Left hindlimb (tissue), 1 donor: ENCODE data around the gene LCE1B.

Experiments
- DNase-seq: peaks from one replicate; pipeline ENCODE4 v3.0.0-alpha.2; 2018

LCE1B gene, protein sequence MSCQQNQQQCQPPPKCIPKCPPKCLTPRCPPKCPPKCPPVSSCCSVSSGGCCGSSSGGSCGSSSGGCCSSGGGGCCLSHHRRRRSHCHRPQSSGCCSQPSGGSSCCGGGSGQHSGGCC

GRCh38 chr1:152811671-152812070, at the start of gene LCE1B:
Gene LCE1B (plus strand): TSS chr1:152811971. CDS start chr1:152812447, 476 bp downstream.
- DNase-seq: no peak

GRCh38 chr1:152768847-152769533, 42.8 kb upstream of the LCE1B start:
- no peak for DNase-seq

GRCh38 chr1:152770411-152770810, 41.4 kb upstream of the LCE1B start:
- DNase-seq: no peak

GRCh38 chr1:152774875-152775274, 36.9 kb upstream of the LCE1B start, which contains the start of gene LCE1F:
Gene LCE1F (plus strand): TSS chr1:152775140. CDS start chr1:152776372, 1,232 bp downstream.
- DNase-seq: no peak

DNA sequence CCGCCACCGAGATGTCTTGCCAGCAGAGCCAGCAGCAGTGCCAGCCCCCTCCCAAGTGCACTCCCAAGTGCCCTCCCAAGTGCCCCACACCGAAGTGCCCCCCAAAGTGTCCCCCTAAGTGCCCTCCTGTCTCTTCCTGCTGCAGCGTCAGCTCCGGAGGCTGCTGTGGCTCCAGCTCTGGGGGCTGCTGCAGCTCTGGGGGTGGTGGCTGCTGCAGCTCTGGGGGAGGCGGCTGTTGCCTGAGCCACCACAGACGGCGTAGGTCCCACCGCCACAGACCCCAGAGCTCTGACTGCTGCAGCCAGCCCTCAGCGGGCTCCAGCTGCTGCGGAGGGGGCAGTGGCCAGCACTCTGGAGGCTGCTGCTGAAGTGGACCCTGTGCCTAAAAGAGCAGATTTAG, 35.4 kb upstream of the LCE1B start:
- DNase-seq: no peak

- no peak for DNase-seq
Measured at GRCh38 chr1:152777510-152778137, 34.1 kb upstream of the LCE1B start.

DNA sequence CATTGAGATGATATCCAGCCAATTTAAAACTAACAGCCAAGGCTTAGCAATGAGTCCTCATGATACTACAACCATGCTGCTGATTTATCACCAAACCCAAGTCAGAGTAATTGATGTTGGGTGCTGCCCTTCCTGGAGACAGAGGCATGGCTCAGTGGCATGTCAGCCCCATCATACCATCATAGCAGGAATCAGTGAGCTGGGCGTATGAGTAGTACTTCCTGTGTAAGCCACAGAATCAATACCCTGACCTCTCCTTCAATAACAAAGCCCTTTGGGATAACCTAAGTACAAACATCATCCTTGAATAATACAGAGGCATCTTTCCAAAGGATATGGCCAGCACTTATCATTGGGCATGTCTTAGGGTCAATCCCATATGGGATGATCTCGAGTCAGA, 28.7 kb upstream of the LCE1B start:
- no peak for DNase-seq

DNA sequence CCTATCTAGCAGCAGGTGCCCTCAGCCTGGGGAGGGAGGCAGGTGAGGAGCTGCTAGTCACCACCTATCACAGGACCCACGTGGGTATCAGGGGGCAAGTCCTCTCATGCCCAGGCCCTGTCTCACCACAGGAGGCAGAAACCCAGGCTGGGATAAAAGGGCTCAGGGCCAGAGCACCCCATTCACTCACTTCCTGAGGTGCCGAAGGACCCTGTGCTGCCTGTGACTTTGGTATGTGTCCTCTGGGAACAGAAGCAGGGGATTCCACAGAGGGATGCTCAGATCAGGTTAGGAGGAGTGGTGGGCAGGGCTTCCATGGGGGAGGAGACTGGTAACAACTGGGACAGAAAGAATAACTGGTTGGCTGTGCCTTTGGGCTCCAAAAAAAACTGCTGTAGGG, 25.7 kb upstream of the LCE1B start, which contains the start of gene LCE1E:
TSS of gene LCE1E (plus strand) at position 181 of the 400 bp plus-strand sequence. CDS start 1,043 bp downstream, outside the sequence.
- no peak for DNase-seq

GRCh38 chr1:152795686-152796085, 16.1 kb upstream of the LCE1B start:
- DNase-seq: no peak

DNA sequence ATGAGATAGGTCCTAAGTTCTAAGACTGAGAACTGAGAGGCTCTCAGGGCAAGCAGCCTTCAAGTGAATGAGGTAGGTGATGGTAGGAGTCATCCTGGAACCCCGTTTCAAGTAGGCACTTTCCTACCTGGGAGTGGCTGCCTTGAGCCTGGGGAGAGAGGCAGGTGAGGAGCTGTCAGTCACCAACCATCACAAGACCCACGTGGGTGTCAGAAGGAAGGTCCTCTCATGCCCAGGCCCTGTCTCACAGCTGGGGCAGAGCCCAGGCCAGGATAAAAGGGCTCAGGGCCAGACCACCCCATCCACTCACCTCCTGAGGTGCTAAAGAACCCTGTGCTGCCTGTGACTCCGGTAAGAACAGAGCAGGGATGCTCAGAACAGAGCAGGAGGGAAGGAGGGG, 15.3 kb upstream of the LCE1B start, which contains the start of gene LCE1D:
TSS of gene LCE1D (plus strand) at position 301 of the 400 bp plus-strand sequence. CDS start 1,074 bp downstream, outside the sequence.
- DNase-seq: no peak

- no peak for DNase-seq
Measured at GRCh38 chr1:152801333-152801732, 10.4 kb upstream of the LCE1B start.

GRCh38 chr1:152806576-152806975, 5.2 kb upstream of the LCE1B start, which contains the start of gene LCE1C:
Gene LCE1C (minus strand): TSS chr1:152806651. CDS start chr1:152805478, 1,173 bp downstream.
- no peak for DNase-seq

GRCh38 chr1:152811050-152811449, 721 bp upstream of the LCE1B start:
- DNase-seq: no peak

DNA sequence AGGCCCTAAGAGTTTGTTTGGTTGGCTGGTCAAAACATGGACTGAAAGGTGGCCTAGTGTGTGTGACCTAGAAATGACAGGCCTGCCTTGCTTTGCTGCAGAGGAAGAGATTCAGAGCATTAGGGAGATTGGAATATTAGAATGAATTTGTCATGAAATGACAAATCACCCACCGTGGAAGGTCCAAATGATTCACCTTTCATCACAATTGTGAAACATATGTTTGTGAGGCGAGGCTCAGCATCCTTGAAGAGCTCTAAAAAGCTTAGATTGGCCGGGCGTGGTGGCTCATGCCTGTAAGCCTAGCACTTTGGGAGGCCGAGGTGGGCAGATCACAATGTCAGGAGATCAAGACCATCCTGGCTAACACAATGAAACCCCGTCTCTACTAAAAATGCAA, 5.5 kb downstream of the LCE1B start:
- no peak for DNase-seq

DNA sequence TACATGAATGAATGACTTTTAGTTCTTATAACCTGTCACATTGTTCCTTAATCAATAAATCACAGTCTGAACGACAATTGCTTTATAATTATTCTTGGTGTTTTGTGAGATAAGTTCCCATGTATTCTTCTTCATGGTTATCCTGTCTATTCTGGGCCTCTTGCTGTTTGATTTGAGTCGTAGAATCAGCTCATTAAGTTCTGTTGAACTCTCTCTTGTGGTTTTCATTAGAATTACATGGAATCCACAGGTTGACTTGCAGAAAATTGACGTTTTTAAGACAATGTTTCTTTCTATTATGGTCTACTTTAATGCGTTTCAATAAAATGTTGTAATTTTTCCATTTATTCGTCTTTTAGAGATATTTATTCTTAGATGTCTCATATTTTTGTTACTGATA, 11.5 kb downstream of the LCE1B start:
- no peak for DNase-seq

DNA sequence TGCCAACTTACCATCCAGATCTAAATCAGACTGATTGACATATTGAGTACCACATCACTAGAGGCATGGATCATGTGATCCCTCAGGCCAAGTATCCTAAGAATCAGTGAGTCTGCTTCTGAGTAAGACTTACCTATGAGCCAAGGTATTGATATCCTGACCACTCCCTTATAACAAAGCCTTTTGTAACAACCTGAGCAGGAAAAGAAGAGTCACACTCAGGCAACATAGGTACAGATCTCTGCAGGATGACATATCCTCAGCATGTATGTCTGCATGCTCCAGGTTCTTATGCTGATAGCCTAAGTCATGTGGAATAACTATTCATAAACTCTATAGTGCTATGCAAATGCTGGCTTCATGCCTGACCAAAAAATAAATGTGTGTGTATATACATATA, 13.2 kb downstream of the LCE1B start:
- no peak for DNase-seq

- no peak for DNase-seq
Measured at GRCh38 chr1:152827173-152827572, 15.4 kb downstream of the LCE1B start, which contains the start of gene LCE1A. Gene LCE1A (plus strand): TSS chr1:152827473. CDS start chr1:152827473, 0 bp downstream.

- DNase-seq: no peak
Measured at GRCh38 chr1:152836870-152837269, 25.1 kb downstream of the LCE1B start.

DNA sequence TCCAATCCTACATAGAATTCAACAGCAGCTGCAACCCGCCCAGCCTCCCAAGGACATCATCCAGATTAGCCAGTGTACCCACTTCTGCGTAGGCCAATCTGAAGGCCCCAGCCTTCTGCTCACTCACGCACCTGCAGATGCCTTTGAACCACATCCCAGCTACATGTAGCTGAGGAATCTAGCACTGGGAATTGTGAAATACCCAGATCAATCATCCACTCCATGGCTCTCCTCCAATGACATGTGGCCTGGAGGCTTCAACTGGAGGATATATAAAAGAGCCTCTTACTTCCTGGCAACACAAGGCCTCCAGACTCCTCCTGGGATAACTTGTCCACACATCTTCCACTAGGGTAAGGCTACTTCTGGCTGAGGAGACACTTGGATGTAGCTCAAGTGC, 30.8 kb downstream of the LCE1B start, which contains the start of gene LCE6A:
TSS of gene LCE6A (plus strand) at position 301 of the 400 bp plus-strand sequence. CDS start 665 bp downstream, outside the sequence.
- DNase-seq: no peak

- no peak for DNase-seq
Measured at GRCh38 chr1:152855661-152856060, 43.9 kb downstream of the LCE1B start.

- DNase-seq: no peak
Measured at GRCh38 chr1:152858062-152858461, 46.3 kb downstream of the LCE1B start.

DNA sequence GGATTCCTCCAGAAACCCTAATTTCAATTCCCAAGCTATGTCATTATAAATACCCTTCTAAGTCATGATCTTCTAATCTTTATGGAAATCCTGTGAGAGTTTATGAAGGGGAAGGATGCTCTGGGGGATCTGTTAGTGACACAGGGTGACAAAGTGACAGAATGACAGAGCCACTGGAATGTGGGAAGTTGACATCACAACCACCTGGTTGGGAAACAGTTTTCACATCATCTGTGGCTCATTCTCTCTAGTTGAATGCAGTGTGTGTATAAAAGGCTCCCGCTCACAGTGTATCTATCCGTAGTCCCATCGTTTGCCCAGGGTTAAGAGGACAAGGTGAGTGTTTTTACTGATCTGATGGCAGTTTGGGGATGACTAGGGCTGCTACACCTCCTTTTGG, 47.9 kb downstream of the LCE1B start, which contains the start of gene LCE7A:
TSS of gene LCE7A (plus strand) at position 301 of the 400 bp plus-strand sequence. CDS start 702 bp downstream, outside the sequence.
- DNase-seq: no peak

DNA sequence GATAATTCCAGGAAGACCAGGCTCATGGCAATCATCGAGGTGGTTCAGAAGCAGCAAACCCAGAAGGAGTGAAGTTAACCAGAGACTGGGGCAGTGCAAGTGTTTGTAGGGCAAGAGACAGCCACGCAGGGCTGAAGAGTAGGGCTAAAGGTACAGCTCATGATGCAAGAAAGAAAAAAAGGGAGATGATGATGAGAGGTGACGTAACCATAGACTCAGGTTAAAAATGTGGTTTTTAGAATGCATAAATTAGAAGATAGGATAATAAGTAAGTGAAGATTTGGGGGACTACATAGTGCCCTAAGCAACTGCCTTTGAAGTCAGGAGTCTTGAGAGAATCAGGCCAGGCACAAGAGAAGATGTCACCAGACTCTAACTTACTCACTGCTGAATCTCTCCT, 48.4 kb downstream of the LCE1B start:
- DNase-seq: no peak
